Posterior cingulate gyrus (tissue), 11 donors: ENCODE results near the gene EXOC3.

Experiments used
- DNase-seq, 10 donors: peaks; one replicate each; pipeline versions ENCODE4 v3.0.0 to v3.0.0-alpha.2; 2020 to 2021; ENCODE audit warnings: mixed read lengths in 3 of 10
- intact Hi-C: fragments of 100-400 bp; cut with DNase I; formaldehyde crosslinking; loops from one replicate; pipeline ENCODE4 v1.15.1; 2023

EXOC3 gene

GRCh38 chr5:510521-510920 lies 67.5 kb downstream of the EXOC3 start:
- no peak for DNase-seq
- intact Hi-C loops, result no loop called here

- no peak for DNase-seq
- intact Hi-C loops, result no loop called here
These were observed 68.5 kb downstream of the EXOC3 start for GRCh38 chr5:511476-511875.

- DNase-seq, result no peak
- intact Hi-C loops, result no loop called here
These were observed 70.5 kb downstream of the EXOC3 start for GRCh38 chr5:513216-514100.

GRCh38 chr5:514101-514485 lies 71.1 kb downstream of the EXOC3 start:
- intact Hi-C loops, result no loop called here

GRCh38 chr5:514673-515072 lies 71.7 kb downstream of the EXOC3 start:
- DNase-seq, result no peak
- intact Hi-C loops, result no loop called here

More at GRCh38 chr5:514101-514485, 71.1 kb downstream of the EXOC3 start:
- DNase-seq, result no peak

- intact Hi-C loops, result no loop called here
- DNase-seq, result no peak
These were observed 72.4 kb downstream of the EXOC3 start for GRCh38 chr5:515273-515836.

GRCh38 chr5:516338-516925 lies 73.5 kb downstream of the EXOC3 start:
- DNase-seq, result no peak
- intact Hi-C loops, result no loop called here
